GM06990 (cell line): ENCODE results near the gene EML6.
A peak's percentile ranks its signal among the peaks of the same experiment; 100 is the strongest.

Source experiments
- DNase-seq: peaks from one replicate; pipeline ENCODE4 v3.0.0-alpha.2; 2011; ENCODE audit not compliant: insufficient read length; ENCODE audit errors: extremely low read depth
- H3K27me3 ChIP-seq: replicated peaks from 2 replicates; pipeline ENCODE4 v1.6.0; 2011; ENCODE audit warnings: low read length; ENCODE audit not compliant: control insufficient read depth, insufficient read depth
- H3K36me3 ChIP-seq: 2 replicates; pipeline ENCODE4 v1.5.1; 2011; ENCODE audit warnings: low read length; ENCODE audit not compliant: control insufficient read depth, insufficient read depth
- H3K4me3 ChIP-seq: replicated peaks from 2 replicates; pipeline ENCODE4 v1.5.1; 2011; ENCODE audit warnings: low read depth, mild to moderate bottlenecking, control low read depth, low read length
- CTCF ChIP-seq: IDR thresholded peaks from 2 replicates; pipeline ENCODE4 v1.5.1; 2011; ENCODE audit warnings: low read length, control low read depth, mild to moderate bottlenecking, inconsistent platforms; ENCODE audit not compliant: insufficient read depth, poor library complexity, severe bottlenecking

The EML6 gene

GRCh38 chr2:54897420-54898310, 174.2 kb downstream of the EML6 start:
- Histone ChIP-seq H3K36me3 (no peaks in the 10 kb centered on the region), H3K4me3 (no peak overlapping the region), H3K27me3 (no peaks in the 10 kb centered on the region; the same call in 1 of the 2 replicates)
- TF ChIP-seq CTCF, result no peak
- no peak for DNase-seq

GRCh38 chr2:54898456-54899226, 175.2 kb downstream of the EML6 start:
- no peak for DNase-seq
- no peaks in the 10 kb centered on the region for H3K36me3 ChIP-seq
- H3K27me3 ChIP-seq, result no peaks in the 10 kb centered on the region; the same call in 1 of the 2 replicates
- no peak for TF ChIP-seq CTCF
- H3K4me3 ChIP-seq, result no peak overlapping the region

- Histone ChIP-seq H3K4me3 (no peak overlapping the region), H3K27me3 (no peaks in the 10 kb centered on the region; the same call in 1 of the 2 replicates), H3K36me3 (no peaks in the 10 kb centered on the region)
- no peak for DNase-seq
- TF ChIP-seq CTCF, result peak; percentile 52
Measured at GRCh38 chr2:54899576-54900200, 176.2 kb downstream of the EML6 start.

GRCh38 chr2:54901224-54901986, 177.9 kb downstream of the EML6 start:
- no peak for DNase-seq
- TF ChIP-seq CTCF, result no peak
- Histone ChIP-seq H3K27me3 (no peaks in the 10 kb centered on the region; the same call in 1 of the 2 replicates), H3K4me3 (no peak overlapping the region), H3K36me3 (no peaks in the 10 kb centered on the region)

- H3K27me3 ChIP-seq, result no peaks in the 10 kb centered on the region; the same call in 1 of the 2 replicates
- no peaks in the 10 kb centered on the region for H3K36me3 ChIP-seq
- no peak for TF ChIP-seq CTCF
- DNase-seq, result no peak
- H3K4me3 ChIP-seq, result no peak overlapping the region
Measured at GRCh38 chr2:54902763-54903162, 179.3 kb downstream of the EML6 start.
